SK-N-SH (cell line): ENCODE measurements around the gene C1D. TPM values are rescaled to one million over a fixed set of nuclear protein-coding genes. Genes with fewer than 3 reads are reported as not detected.

Source experiments
- CTCF ChIA-PET: fragments of 300-600, 350-600 bp; formaldehyde crosslinking; extraction: SDS; loops from one replicate; lab custom pipeline; 2021; lab: Yijun Ruan, JAX
- POLR2A ChIA-PET: fragments of 350-600 bp; sonication (Branson Sonifier 250); formaldehyde crosslinking; extraction: SDS; loops from one replicate; lab custom pipeline; 2020; ENCODE audit warnings: antibody characterized with exemption, inconsistent platforms; lab: Yijun Ruan, JAX
- DNase-seq: peaks from one replicate; pipeline ENCODE4 v3.0.0; 2012
- H2AFZ ChIP-seq: fragments of 200-600 bp; sonication (generic); 2 replicates; pipeline ENCODE4 v1.8.1; 2016; ENCODE audit warnings: antibody characterized with exemption, mild to moderate bottlenecking, low read depth
- H3F3A ChIP-seq: fragments of 200-600 bp; sonication (generic); replicated peaks from 2 replicates; pipeline ENCODE3; 2016; ENCODE audit warnings: antibody characterized with exemption, mild to moderate bottlenecking; ENCODE audit not compliant: insufficient read depth
- H3K27ac ChIP-seq, 2 experiments: fragments of 200-500 bp in 1 of 2; fragments of 200-600 bp in 1 of 2; sonication (Bioruptor generic) in 1 of 2; sonication (generic), shearing (Covaris generic) in 1 of 2; 2 replicates each; pipeline versions ENCODE4 v1.5.1 to v1.6.1; 2014 to 2016; ENCODE audit warnings: low read depth in 2 of 2, inconsistent platforms in 1 of 2, low read length in 1 of 2, mild to moderate bottlenecking in 1 of 2, mixed read lengths in 1 of 2
- H3K27me3 ChIP-seq: fragments of 200-600 bp; sonication (generic), shearing (Covaris generic); 2 replicates; pipeline ENCODE4 v1.6.1; 2016; ENCODE audit warnings: mixed run types; ENCODE audit not compliant: insufficient read depth
- H3K36me3 ChIP-seq, 2 experiments: fragments of 200-500 bp in 1 of 2; fragments of 200-600 bp in 1 of 2; sonication (Bioruptor generic) in 1 of 2; sonication (generic) in 1 of 2; replicated peaks in 1 of 2; 2 replicates each; pipeline versions ENCODE3 to v1.5.1; 2014 to 2016; ENCODE audit warnings: low read length in 1 of 2, mild to moderate bottlenecking in 1 of 2; ENCODE audit not compliant: insufficient read depth in 2 of 2, control insufficient read depth in 1 of 2
- H3K4me1 ChIP-seq, 2 experiments: fragments of 200-500 bp in 1 of 2; fragments of 200-600 bp in 1 of 2; sonication (Bioruptor generic) in 1 of 2; sonication (generic), shearing (Covaris generic) in 1 of 2; 2 replicates each; pipeline versions ENCODE4 v1.5.1 to v1.6.1; 2014 to 2016; ENCODE audit warnings: low read depth in 1 of 2, low read length in 1 of 2, mixed run types in 1 of 2; ENCODE audit not compliant: insufficient read depth in 2 of 2, control insufficient read depth in 1 of 2
- H3K4me2 ChIP-seq: fragments of 200-600 bp; sonication (generic), shearing (Covaris generic); 2 replicates; pipeline ENCODE4 v1.6.1; 2017; ENCODE audit warnings: mixed run types
- H3K4me3 ChIP-seq, 2 experiments: fragments of 200-500 bp in 1 of 2; fragments of 200-600 bp in 1 of 2; sonication (Bioruptor generic) in 1 of 2; sonication (generic), shearing (Covaris generic) in 1 of 2; 2 replicates each; pipeline versions ENCODE4 v1.5.1 to v1.8.1; 2014 to 2016; ENCODE audit warnings: low read depth in 2 of 2, inconsistent platforms in 1 of 2, low read length in 1 of 2, mild to moderate bottlenecking in 1 of 2, mixed read lengths in 1 of 2, moderate library complexity in 1 of 2
- H3K79me2 ChIP-seq: fragments of 200-600 bp; sonication (generic); 2 replicates; pipeline ENCODE4 v1.8.1; 2017; ENCODE audit warnings: mild to moderate bottlenecking; ENCODE audit not compliant: insufficient read depth
- H3K9ac ChIP-seq: fragments of 200-600 bp; sonication (generic); 2 replicates; pipeline ENCODE4 v1.6.1; 2017; ENCODE audit warnings: mixed run types
- H3K9me2 ChIP-seq: fragments of 200-600 bp; sonication (generic); 2 replicates; pipeline ENCODE4 v1.6.1; 2017; ENCODE audit warnings: mixed run types
- H3K9me3 ChIP-seq: fragments of 200-600 bp; sonication (generic); 2 replicates; pipeline ENCODE4 v1.6.1; 2017; ENCODE audit warnings: mixed run types, mild to moderate bottlenecking, moderate library complexity
- H4K20me1 ChIP-seq: fragments of 200-600 bp; sonication (generic); 2 replicates; pipeline ENCODE4 v1.6.1; 2017; ENCODE audit warnings: mild to moderate bottlenecking, mixed run types; ENCODE audit not compliant: insufficient read depth
- EP300 ChIP-seq, 2 experiments: IDR thresholded peaks; 2 replicates each; pipeline versions ENCODE4 v1.4.0 to v1.6.1; 2012; ENCODE audit warnings: borderline replicate concordance in 1 of 2, low read depth in 1 of 2, low read length in 1 of 2
- FOSL2 ChIP-seq: IDR thresholded peaks from 2 replicates; pipeline ENCODE4 v1.4.0; 2012; ENCODE audit warnings: low read depth, mild to moderate bottlenecking, moderate library complexity, borderline replicate concordance
- FOXJ3 ChIP-seq: sonication (generic); formaldehyde crosslinking; IDR thresholded peaks from 2 replicates; pipeline ENCODE4 v1.5.1; 2020; ENCODE audit warnings: mild to moderate bottlenecking, missing genetic modification reagents
- FOXM1 ChIP-seq: IDR thresholded peaks from 2 replicates; pipeline ENCODE4 v1.4.0; 2012; ENCODE audit warnings: low read depth, mild to moderate bottlenecking
- GATA2 ChIP-seq: sonication (generic); formaldehyde crosslinking; IDR thresholded peaks from 2 replicates; pipeline ENCODE4 v1.5.0; 2020; ENCODE audit warnings: mild to moderate bottlenecking, missing genetic modification reagents
- MEF2A ChIP-seq: IDR thresholded peaks from 2 replicates; pipeline ENCODE4 v1.4.0; 2012; ENCODE audit warnings: low read depth, borderline replicate concordance
- MXI1 ChIP-seq: IDR thresholded peaks from 2 replicates; pipeline ENCODE4 v1.6.1; 2012; ENCODE audit warnings: mild to moderate bottlenecking, low read depth, low read length, improper control_type of control experiment
- NRF1 ChIP-seq: IDR thresholded peaks from 2 replicates; pipeline ENCODE4 v1.6.1; 2012; ENCODE audit warnings: low read depth, mild to moderate bottlenecking, low read length
- PBX3 ChIP-seq: IDR thresholded peaks from 2 replicates; pipeline ENCODE4; 2012
- RAD21 ChIP-seq: IDR thresholded peaks from 2 replicates; pipeline ENCODE4 v1.6.1; 2012; ENCODE audit warnings: mild to moderate bottlenecking, low read length
- RCOR1 ChIP-seq: fragments of 150-350 bp; IDR thresholded peaks from 2 replicates; pipeline ENCODE4 v1.6.1; 2017; ENCODE audit warnings: antibody characterized with exemption, low read length
- RFX5 ChIP-seq: IDR thresholded peaks from 2 replicates; pipeline ENCODE4 v1.6.1; 2012; ENCODE audit warnings: mild to moderate bottlenecking, improper control_type of control experiment, low read length
- RXRA ChIP-seq: IDR thresholded peaks from 2 replicates; pipeline ENCODE4 v1.4.0; 2012; ENCODE audit warnings: low read depth, mild to moderate bottlenecking, borderline replicate concordance
- SMC3 ChIP-seq: IDR thresholded peaks from 2 replicates; pipeline ENCODE4 v1.6.1; 2012; ENCODE audit warnings: low read depth, low read length, improper control_type of control experiment
- TCF12 ChIP-seq: IDR thresholded peaks from 2 replicates; pipeline ENCODE4 v1.4.0; 2012
- TEAD4 ChIP-seq: IDR thresholded peaks from 2 replicates; pipeline ENCODE4 v1.4.0; 2012; ENCODE audit warnings: mild to moderate bottlenecking, borderline replicate concordance; ENCODE audit not compliant: insufficient read depth
- YY1 ChIP-seq: IDR thresholded peaks from 2 replicates; pipeline ENCODE4 v1.4.0; 2012; ENCODE audit warnings: low read depth, mild to moderate bottlenecking
- WGBS: methylation state at CpG from one replicate; pipeline ENCODE4 v1.1.6; 2017; ENCODE audit warnings: low lambda C conversion rate; 5-methylcytosine and 5-hydroxymethylcytosine counted together
- polyA plus RNA-seq, 3 experiments: library from polyadenylated mRNA; depleted of rRNA; stranded (reverse); fragments of >200 nt; gene quantifications; 2 replicates each; pipeline ENCODE4 v1.2.3, GENCODE V29; 2012
- TF ChIP-seq, protein P1 (sequence below): fragments of 200-600 bp; sonication (generic); IDR thresholded peaks from 2 replicates; pipeline ENCODE4 v1.6.1; 2017; ENCODE audit warnings: antibody characterized with exemption, mild to moderate bottlenecking, moderate library complexity
- TF ChIP-seq, protein P2 (sequence below): IDR thresholded peaks from 2 replicates; pipeline ENCODE4 v1.4.0; 2012; ENCODE audit warnings: low read depth
- TF ChIP-seq, protein P3 (sequence below): IDR thresholded peaks from 2 replicates; pipeline ENCODE4 v1.4.0; 2012; ENCODE audit warnings: low read depth, borderline replicate concordance

Gene C1D
- polyA plus RNA-seq, 1 of the 3 experiments (the other 2 are of a cell fraction) = 45.9 TPM

DNA sequence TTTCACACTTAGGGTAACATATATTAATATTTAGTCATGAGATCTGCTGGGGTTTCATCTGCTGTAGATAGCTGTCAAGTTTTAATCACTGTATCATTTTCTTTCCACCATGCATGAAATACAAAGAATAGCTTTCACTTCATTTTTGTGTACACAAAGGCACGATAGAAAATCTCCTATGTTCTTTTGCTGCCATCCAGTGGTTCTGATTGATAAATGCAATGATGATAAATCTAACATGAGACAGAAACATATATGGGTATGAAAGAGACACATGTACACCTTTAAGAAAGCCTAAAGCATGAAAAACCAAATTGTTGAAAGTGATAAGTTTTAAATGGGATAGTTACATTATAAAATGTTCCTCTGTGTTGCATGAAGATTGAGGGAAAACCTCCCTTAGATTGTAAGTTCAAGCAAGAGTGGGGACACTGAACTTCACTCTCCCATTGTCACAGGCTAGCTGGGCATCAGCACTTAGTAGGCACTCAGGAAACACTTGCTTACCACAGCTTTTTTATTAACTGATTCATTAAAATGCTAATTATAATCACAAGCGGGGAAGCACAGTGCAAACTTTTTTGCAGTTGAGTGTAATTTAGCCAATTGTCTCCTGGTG, 31.2 kb downstream of the C1D start:
- CTCF ChIA-PET = interaction anchor here (0.6 to 9.7 kb wide), 53 partner anchors 8 to 1976 kb away, joined by 3 to 150 read pairs (median 4); partner anchors contain the start of gene MEIS1
- Histone ChIP-seq H2AFZ (peak overlapping the region; percentile 93), H3K27me3 (no peaks in the 10 kb centered on the region), H3K4me3 (no peak overlapping the region), H3K27ac (peak overlapping the region; percentile 50 to 80), H3K4me2 (peak overlapping the region; percentile 5; the same call in 1 of the 2 replicates), H3K9me3 (no peaks in the 10 kb centered on the region), H3K79me2 (no peaks in the 10 kb centered on the region), H3K4me1 (peaks cover 4 to 23% of the 10 kb centered on the region in 2 experiments), H4K20me1 (no peaks in the 10 kb centered on the region), H3K9me2 (no peaks in the 10 kb centered on the region), H3K9ac (peak overlapping the region; percentile 36; the same call in 1 of the 2 replicates), H3K36me3 (no peaks in the 10 kb centered on the region), H3F3A (peaks cover 13% of the 10 kb centered on the region)
- peak; percentile 48 for DNase-seq
- POLR2A ChIA-PET = interaction anchor here (0.7 to 1.7 kb wide), 2 partner anchors 178 to 1597 kb away, joined by 3 to 5 read pairs; partner anchors contain the start of gene MEIS1
- 26% methylated on average over 2 of the region's 2 CpGs for WGBS
- TF ChIP-seq SMC3 (peak; percentile 83), TCF12 (no peak), EP300 (IDR thresholded peaks at IDR 0.05; ENCODE audit: borderline replicate concordance in 1 of 2, low read depth in 1 of 2, low read length in 1 of 2) (no peak), RAD21 (peak; percentile 97)
- TF ChIP-seq, protein P1, sequence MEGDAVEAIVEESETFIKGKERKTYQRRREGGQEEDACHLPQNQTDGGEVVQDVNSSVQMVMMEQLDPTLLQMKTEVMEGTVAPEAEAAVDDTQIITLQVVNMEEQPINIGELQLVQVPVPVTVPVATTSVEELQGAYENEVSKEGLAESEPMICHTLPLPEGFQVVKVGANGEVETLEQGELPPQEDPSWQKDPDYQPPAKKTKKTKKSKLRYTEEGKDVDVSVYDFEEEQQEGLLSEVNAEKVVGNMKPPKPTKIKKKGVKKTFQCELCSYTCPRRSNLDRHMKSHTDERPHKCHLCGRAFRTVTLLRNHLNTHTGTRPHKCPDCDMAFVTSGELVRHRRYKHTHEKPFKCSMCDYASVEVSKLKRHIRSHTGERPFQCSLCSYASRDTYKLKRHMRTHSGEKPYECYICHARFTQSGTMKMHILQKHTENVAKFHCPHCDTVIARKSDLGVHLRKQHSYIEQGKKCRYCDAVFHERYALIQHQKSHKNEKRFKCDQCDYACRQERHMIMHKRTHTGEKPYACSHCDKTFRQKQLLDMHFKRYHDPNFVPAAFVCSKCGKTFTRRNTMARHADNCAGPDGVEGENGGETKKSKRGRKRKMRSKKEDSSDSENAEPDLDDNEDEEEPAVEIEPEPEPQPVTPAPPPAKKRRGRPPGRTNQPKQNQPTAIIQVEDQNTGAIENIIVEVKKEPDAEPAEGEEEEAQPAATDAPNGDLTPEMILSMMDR = peak; percentile 77
- TF ChIP-seq, protein P2, sequence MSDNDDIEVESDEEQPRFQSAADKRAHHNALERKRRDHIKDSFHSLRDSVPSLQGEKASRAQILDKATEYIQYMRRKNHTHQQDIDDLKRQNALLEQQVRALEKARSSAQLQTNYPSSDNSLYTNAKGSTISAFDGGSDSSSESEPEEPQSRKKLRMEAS = no peak

GRCh38 chr2:68031043-68031442, 31.8 kb downstream of the C1D start:
- ChIA-PET CTCF (interaction anchor here (0.6 to 9.7 kb wide), 52 partner anchors 8 to 1975 kb away, joined by 3 to 150 read pairs (median 4); partner anchors contain the start of gene MEIS1), POLR2A (interaction anchor here (1.7 kb wide), 1 partner anchor 1597 kb away, joined by 5 read pairs; the partner anchor contains the start of gene MEIS1)
- Histone ChIP-seq H3K9ac (peak overlapping the region; percentile 36; the same call in 1 of the 2 replicates), H3K27ac (peak overlapping the region; percentile 50 to 80), H3K4me2 (peak overlapping the region; percentile 5; the same call in 1 of the 2 replicates), H3K36me3 (no peaks in the 10 kb centered on the region), H3K79me2 (no peaks in the 10 kb centered on the region), H3K9me3 (no peaks in the 10 kb centered on the region), H2AFZ (peak overlapping the region; percentile 93), H4K20me1 (no peaks in the 10 kb centered on the region), H3F3A (peaks cover 13% of the 10 kb centered on the region)
- DNase-seq = no peak
- TF ChIP-seq, protein P2 = no peak
- TF ChIP-seq RFX5 (no peak), GATA2 (CRISPR knock-in tag) (no peak), FOXJ3 (CRISPR knock-in tag) (no peak), RCOR1 (no peak), MXI1 (no peak), PBX3 (no peak), EP300 (IDR thresholded peaks at IDR 0.05; ENCODE audit: borderline replicate concordance in 1 of 2, low read depth in 1 of 2, low read length in 1 of 2) (no peak), SMC3 (no peak), TEAD4 (no peak), FOXM1 (no peak), NRF1 (no peak), MEF2A (no peak), RAD21 (no peak), TCF12 (no peak), FOSL2 (no peak), YY1 (no peak), RXRA (no peak)
- TF ChIP-seq, protein P3, sequence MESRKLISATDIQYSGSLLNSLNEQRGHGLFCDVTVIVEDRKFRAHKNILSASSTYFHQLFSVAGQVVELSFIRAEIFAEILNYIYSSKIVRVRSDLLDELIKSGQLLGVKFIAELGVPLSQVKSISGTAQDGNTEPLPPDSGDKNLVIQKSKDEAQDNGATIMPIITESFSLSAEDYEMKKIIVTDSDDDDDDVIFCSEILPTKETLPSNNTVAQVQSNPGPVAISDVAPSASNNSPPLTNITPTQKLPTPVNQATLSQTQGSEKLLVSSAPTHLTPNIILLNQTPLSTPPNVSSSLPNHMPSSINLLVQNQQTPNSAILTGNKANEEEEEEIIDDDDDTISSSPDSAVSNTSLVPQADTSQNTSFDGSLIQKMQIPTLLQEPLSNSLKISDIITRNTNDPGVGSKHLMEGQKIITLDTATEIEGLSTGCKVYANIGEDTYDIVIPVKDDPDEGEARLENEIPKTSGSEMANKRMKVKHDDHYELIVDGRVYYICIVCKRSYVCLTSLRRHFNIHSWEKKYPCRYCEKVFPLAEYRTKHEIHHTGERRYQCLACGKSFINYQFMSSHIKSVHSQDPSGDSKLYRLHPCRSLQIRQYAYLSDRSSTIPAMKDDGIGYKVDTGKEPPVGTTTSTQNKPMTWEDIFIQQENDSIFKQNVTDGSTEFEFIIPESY = no peak
- TF ChIP-seq, all 33 proteins: peak for 0
- Histone ChIP-seq H3K9me2 (no peaks in the 10 kb centered on the region), H3K4me1 (peaks cover 4 to 23% of the 10 kb centered on the region in 2 experiments), H3K4me3 (no peak overlapping the region), H3K27me3 (no peaks in the 10 kb centered on the region)
